ENCODE results near the gene NEDD9.
A peak's percentile ranks its signal among the peaks of the same experiment; 100 is the strongest.

- TF ChIP-seq, protein P1, sequence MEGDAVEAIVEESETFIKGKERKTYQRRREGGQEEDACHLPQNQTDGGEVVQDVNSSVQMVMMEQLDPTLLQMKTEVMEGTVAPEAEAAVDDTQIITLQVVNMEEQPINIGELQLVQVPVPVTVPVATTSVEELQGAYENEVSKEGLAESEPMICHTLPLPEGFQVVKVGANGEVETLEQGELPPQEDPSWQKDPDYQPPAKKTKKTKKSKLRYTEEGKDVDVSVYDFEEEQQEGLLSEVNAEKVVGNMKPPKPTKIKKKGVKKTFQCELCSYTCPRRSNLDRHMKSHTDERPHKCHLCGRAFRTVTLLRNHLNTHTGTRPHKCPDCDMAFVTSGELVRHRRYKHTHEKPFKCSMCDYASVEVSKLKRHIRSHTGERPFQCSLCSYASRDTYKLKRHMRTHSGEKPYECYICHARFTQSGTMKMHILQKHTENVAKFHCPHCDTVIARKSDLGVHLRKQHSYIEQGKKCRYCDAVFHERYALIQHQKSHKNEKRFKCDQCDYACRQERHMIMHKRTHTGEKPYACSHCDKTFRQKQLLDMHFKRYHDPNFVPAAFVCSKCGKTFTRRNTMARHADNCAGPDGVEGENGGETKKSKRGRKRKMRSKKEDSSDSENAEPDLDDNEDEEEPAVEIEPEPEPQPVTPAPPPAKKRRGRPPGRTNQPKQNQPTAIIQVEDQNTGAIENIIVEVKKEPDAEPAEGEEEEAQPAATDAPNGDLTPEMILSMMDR (IDR thresholded peaks at IDR 0.05): no peak
- TF ChIP-seq POLR2A (IDR thresholded peaks at IDR 0.05): no peak
- peak in 2 of 4 donors; percentile 13 to 56 for TF ChIP-seq EP300 (IDR thresholded peaks at IDR 0.05)
- no peak for TF ChIP-seq POLR2AphosphoS5 (IDR thresholded peaks at IDR 0.05)
These were observed 14.9 kb downstream of the NEDD9 start for GRCh38 chr6:11217360-11218101.

All from upper lobe of left lung (tissue), 4 donors.